GM18873 (cell line): ENCODE data around the gene SPTB.

Experiments
- ATAC-seq: cut with Tn5 transposase; IDR thresholded peaks from one replicate; pipeline ENCODE4 v1.9.1; 2021; ENCODE audit warnings: mild to moderate bottlenecking, moderate library complexity, moderate number of reproducible peaks; ENCODE audit not compliant: unreplicated experiment, low FRiP score

Gene SPTB

GRCh38 chr14:64795921-64796320, 83.8 kb downstream of the SPTB start:
- ATAC-seq, result no peak

- no peak for ATAC-seq
These were observed 84.5 kb downstream of the SPTB start for GRCh38 chr14:64795211-64795610.

GRCh38 chr14:64792871-64793560, 86.7 kb downstream of the SPTB start:
- ATAC-seq, result no peak

GRCh38 chr14:64792231-64792630, 87.5 kb downstream of the SPTB start:
- ATAC-seq, result no peak

GRCh38 chr14:64790478-64790877, 89.2 kb downstream of the SPTB start:
- no peak for ATAC-seq

- no peak for ATAC-seq
These were observed 90.0 kb downstream of the SPTB start for GRCh38 chr14:64789696-64790095.

DNA sequence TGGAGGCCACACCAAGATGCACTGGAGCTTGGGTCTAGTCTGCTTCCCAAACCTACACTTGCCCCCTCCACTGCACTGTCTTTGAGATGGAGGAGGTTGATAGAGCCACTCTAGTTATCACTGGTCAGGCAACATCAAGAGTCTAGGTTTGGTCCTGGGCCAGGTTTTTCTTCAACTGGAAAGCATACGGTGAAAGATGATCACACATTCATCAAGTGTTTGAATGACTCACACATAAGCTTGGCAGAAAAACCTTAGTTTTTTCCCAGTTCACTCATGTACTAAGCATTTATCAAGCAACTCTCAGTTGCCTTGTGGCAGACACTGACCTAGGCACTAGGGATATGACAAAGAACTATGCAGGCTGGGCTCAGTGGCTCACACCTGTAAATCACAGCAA, 91.0 kb downstream of the SPTB start:
- ATAC-seq, result no peak

- ATAC-seq, result no peak
These were observed 92.1 kb downstream of the SPTB start for GRCh38 chr14:64787619-64788018.

GRCh38 chr14:64786296-64787149, 93.2 kb downstream of the SPTB start:
- ATAC-seq, result no peak

DNA sequence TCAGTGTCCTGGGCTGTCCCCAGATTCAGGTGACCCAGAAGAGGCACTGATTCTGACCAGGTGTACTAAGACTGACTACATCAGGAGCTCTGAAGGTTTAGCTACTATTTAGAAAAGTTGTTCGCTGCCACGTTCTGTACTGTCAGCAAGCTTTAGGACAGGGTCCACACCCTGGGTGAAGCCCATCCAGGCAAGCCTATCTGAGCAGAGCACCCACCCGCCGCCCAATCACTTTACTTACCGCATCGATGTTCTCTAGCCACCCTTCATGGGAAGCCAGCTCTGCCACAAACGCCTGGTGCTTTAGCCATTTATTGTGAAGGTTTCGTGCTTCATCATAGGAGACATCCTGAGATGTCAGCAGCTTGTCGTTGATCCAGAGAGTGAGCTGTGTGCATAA, 95.7 kb downstream of the SPTB start:
- ATAC-seq, result no peak

- no peak for ATAC-seq
These were observed 97.5 kb downstream of the SPTB start for GRCh38 chr14:64782196-64782595.

DNA sequence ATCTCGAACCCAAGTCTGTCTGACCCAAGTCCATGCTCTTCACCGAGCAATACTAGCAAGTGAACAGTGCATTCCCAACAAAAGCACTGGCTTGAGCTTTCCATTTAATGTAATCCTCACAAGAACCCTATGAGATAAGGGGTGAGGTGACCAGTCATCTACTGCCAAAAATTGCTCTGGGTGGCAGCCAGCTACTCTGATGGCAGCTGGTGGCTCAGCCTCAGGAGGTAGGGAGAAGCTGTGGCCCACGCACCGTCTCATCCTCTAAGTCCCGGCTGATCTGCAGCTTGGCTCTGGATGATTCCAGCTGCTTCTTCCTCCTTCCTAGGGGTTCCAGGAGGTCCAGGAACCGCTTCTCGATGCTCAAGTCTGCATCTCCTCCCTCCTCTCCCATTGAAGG, 100.2 kb downstream of the SPTB start:
- no peak for ATAC-seq

- no peak for ATAC-seq
These were observed 101.5 kb downstream of the SPTB start for GRCh38 chr14:64778104-64778754.

DNA sequence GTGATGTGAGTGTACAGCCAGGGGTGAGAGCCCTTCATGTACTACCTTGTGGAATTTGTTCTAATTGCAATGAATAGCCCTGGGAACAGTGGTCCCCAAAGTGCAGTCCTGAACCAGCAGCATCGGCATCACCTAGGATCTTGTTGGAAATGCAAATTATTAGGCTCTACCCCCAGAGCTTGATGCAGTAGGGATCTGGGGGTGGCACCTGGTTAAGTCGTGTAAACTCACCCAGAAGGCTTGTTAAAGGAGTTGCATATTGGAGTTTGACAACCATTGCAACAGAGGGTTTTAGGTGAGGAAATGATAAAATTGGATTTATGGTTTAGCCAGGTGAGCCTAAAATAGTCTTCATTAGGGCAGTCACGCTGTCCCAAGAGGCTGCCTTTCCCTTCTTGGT, 102.2 kb downstream of the SPTB start:
- no peak for ATAC-seq

- ATAC-seq, result no peak
These were observed 104.5 kb downstream of the SPTB start for GRCh38 chr14:64775081-64775777.

DNA sequence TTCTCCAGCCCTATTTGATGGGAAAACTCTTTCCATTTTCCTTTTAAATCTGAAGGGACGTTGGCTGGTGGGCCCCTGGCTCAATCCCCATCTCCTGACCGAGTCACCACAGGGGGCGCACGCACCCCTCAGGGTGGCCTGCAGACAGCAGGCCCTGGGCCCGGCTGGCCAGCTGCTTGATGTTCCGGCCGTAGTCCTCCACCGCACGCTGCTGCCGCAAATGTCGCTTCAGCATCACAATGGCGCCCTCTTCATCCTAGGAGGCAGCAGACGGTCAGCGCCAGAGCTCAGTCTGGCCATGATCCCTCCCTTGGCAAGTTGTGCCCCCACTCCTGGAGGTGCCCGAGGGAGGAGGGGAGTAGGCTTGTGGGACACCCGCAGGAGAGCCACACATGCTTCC, 105.4 kb downstream of the SPTB start:
- no peak for ATAC-seq

GRCh38 chr14:64773577-64773976, 106.1 kb downstream of the SPTB start:
- ATAC-seq, result no peak

- no peak for ATAC-seq
These were observed 106.7 kb downstream of the SPTB start for GRCh38 chr14:64773046-64773445.

DNA sequence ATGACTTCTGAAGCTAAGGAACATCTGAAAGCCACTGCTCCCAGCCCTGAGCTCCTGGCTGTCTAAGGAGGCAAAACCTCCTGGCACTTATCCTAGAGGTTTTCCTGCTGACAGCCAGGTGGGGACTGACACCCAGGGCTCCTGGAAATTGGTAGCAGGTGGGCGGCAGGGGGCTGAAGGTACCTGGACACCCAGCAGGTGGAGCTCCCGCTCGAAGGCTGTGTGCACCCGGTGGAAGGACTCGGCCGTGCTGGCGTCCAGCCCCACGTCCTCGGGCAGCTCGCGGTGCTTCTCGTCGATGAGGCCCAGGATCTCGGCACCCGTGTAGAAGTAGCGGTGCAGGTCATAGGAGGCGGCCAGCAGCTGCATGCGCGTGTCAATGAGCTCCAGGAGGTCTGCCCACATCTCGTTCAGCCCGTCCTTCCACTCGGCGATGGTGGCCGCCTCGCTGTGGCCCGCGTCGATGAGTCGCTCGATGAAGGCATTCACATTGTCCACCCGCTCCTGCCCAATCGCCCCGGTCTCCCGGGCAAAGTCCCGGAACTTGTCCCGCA, 107.2 kb downstream of the SPTB start:
- no peak for ATAC-seq

GRCh38 chr14:64771161-64771560, 108.5 kb downstream of the SPTB start:
- ATAC-seq, result no peak

DNA sequence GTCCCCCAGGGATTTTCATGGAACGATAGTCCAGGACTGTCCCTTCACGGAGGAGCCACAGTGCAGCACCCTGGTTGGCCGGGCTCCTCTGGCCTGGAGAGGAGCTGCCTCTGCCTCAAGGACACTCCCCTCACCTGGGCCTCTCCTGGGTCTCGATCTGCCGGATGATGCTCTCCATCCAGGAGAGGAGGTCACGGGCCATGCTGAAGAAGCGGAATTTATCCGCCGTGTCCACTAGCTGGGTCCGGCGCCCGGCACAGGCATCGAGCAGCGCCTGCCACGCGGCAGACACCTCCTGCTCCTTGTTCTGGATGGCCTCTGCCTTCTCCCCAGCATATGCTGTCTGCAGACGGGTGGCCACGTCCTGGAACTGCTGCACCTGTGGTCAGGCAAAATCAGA, 109.0 kb downstream of the SPTB start:
- ATAC-seq, result no peak
